GM21528 (cell line): ENCODE measurements around the gene FHOD3.

Experiments
- ATAC-seq: cut with Tn5 transposase; IDR thresholded peaks from one replicate; pipeline ENCODE4 v1.9.1; 2021; ENCODE audit warnings: mild to moderate bottlenecking, moderate library complexity; ENCODE audit not compliant: unreplicated experiment, low FRiP score

FHOD3 gene

DNA sequence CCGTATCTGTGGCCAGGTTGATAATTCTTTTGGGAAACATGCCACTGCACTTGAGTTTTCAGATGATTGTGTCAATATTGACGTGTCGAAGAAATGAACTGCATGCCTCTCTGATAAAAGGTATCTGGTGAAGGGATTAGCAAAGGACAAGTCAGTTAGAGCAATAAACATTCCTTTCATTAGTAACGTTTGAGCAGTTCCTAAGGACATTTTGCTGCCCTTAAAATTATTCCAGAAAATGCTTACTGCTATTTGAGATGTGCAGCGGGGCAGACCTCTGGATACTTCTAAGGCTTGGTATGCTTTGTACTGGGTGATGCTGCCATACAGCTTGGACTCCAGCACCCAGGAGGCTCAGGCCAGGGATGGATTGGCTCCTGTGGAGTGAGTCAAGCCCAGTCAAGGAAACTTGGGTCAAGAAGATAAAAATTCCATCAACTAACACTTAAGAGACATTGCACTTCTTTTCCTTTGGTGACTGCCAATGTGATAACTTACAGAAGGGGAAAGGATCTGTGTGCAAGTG lies 166.7 kb downstream of the FHOD3 start:
- no peak for ATAC-seq

DNA sequence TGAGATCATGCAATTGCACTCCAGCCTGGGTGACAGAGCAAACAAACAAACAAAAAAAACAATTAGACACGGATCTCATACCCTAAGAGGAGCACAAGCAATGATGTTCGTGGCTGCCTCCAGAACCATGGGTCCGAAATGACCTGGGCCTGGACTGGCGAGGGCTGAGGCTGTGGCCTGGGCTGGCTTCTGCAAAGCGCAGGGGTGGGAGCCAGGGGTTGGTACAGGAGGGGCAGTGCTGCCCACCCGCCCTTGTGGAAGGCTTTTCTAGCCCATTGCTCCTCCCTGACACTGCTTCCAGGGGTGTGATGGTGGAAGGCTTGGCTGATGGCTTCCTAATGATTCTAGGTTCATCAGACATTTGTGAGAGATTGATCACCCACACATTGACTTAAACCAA lies 167.8 kb downstream of the FHOD3 start:
- ATAC-seq, result no peak

GRCh38 chr18:36465970-36466369 lies 168.5 kb downstream of the FHOD3 start:
- no peak for ATAC-seq

GRCh38 chr18:36467614-36468013 lies 170.1 kb downstream of the FHOD3 start:
- no peak for ATAC-seq

DNA sequence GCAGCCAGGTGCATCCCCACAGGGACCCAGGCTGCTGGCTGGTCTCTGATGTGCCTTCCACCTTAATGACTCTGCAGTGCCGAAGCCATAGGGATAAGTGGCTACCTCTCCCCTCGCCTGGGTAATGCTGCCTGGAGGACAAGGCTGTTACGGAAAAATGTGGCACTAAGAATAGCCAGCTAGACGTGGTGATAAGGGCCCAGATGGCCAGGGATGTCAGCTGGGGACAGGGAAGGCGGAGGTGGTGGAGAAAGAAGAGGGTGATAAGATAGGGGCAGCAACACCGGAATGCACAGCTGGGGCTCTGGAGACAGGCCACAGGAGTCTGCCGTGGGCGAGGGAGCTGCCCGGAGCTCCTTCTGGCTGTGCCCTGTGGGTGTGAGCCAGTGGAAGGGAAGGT lies 170.6 kb downstream of the FHOD3 start:
- no peak for ATAC-seq

DNA sequence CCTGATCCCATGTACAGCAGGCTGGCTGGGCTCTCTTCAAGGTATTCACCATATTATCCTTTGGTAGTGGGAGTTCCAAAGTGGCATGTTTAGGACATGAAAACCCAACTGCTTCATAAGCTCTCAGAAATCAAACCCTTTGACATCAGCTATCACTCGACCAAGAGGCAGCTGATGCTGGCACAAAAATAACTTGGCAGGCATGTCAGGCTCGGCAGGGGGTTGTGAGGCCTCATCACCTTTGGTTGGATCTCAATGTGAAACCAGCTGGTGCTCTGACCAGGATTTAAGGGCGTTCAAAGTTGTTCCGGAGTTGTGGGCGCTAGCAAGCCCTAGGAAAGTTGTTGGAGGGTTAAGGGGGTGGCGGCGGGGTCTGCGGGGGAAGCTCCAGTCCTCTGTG lies 171.9 kb downstream of the FHOD3 start:
- no peak for ATAC-seq

DNA sequence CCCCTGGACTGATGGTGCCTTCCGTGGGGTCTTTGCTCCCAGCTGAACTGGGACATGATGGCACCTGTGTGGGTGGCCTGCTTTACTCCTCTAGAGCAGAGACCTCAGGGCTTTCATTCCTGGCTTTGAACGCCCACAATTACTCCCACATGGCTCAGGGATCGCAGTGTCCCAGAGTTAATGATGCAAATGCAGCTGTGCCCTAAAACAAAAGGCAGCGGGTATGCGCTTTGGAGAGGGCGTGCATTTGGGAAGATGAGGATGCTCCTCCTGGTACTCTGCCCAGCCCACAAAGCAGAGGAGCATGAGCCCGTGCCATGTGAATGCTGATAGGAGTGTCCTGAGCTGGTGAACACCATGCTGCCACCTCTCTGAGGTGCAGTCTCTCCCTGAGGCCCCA lies 173.4 kb downstream of the FHOD3 start:
- no peak for ATAC-seq

DNA sequence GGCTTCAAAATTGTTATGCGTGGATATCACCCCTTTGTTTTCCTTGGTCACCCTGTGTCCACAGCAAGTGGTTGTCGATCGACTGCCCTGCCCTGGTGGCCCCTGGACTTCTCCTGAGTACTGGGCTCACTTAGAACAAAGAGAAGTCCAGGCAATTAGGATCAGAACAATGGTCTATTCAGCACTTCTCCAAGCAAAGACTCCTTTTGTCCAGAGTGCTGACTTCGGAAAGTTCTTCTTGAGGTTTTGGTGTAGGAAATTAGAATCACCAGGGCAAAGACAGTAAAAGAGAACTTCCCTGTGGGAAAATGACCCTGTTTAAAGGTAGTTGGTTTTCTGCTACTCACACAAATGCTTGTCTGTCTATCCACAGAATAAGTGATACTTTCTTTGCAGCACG lies 173.9 kb downstream of the FHOD3 start:
- no peak for ATAC-seq

DNA sequence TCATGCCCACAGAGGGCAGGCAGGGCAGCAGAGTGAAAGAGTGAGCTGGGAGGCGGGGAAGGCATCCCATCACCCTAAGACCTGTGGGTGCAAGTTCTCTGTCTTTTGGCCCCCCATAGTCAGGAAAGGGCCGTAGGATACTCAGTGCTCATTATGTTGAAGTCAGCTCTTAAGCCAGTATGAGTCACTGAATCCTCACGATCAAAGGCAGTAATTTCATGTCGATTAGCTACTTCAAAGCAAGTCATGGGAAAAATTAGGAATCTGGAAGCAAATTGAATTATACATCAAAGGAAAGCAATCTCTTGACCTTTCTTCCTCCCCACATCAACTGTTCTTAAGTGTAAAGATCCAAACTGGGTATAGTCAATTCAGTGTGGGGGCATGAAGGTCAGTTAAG lies 178.9 kb downstream of the FHOD3 start:
- no peak for ATAC-seq

- ATAC-seq, result no peak
These were observed 180.3 kb downstream of the FHOD3 start for GRCh38 chr18:36477776-36478175.

DNA sequence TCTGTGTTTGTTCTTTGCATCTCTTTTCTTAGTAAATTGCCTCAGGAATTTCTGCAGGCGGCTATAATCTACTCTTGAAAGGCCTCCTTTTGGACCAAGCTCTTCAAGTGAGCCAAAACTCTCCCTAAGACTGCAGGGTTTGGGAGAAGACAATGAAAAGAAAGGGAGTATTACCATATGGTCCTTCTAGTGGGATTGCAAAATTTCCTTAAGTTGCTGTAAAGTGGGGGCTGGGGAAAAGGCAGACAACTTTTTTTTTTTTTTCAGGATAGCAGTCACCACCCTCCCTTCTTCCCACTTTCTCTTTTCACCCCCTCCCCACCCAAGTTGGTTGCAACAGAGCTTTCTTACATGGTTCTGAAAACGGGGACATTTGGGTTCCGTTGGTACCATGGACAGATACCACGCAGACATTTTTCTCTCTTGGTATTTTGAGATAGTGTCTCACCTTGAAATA lies 183.7 kb downstream of the FHOD3 start:
- ATAC-seq, result no peak

DNA sequence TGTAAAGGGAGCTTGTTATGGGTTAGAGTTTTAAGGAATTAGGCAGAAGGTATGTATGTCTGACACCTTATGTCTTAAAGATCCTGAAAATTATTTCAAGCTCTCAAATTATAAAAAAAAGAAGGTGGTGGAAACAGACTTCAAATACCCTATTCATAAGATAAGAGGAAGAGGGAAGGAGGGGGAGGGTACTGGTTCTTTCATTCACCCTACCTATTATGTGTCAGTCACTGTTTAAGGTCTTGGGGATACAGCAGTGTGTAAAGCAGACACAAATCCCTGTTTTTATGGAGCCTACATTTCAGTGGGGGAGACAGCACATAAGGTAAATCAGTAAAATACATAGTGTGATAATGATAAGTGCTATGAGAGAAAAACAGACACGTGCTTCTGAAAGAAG lies 184.4 kb downstream of the FHOD3 start:
- no peak for ATAC-seq

- ATAC-seq, result no peak
These were observed 187.1 kb downstream of the FHOD3 start for GRCh38 chr18:36484591-36484990.

GRCh38 chr18:36485772-36486171 lies 188.3 kb downstream of the FHOD3 start:
- ATAC-seq, result no peak

GRCh38 chr18:36488131-36488530 lies 190.6 kb downstream of the FHOD3 start:
- ATAC-seq, result no peak

DNA sequence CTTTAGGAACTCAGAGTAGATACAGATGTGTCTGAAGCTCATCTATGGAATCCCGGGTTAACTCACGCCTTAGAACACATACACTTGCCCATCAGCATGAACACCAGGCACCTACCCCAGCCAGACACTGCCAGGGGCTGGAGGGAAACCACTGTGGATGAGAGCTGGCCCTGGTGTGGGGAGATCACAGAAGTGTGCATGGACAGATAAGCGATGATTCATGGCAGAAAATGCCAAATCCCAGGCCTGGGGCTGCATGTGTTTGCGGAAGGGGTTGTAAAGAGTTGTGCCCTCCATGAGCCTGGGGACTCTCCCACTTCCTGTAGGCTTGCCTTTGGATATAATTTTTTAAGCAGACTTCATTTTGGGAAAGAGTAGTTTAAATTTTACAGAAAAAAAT lies 193.4 kb downstream of the FHOD3 start:
- ATAC-seq, result no peak

DNA sequence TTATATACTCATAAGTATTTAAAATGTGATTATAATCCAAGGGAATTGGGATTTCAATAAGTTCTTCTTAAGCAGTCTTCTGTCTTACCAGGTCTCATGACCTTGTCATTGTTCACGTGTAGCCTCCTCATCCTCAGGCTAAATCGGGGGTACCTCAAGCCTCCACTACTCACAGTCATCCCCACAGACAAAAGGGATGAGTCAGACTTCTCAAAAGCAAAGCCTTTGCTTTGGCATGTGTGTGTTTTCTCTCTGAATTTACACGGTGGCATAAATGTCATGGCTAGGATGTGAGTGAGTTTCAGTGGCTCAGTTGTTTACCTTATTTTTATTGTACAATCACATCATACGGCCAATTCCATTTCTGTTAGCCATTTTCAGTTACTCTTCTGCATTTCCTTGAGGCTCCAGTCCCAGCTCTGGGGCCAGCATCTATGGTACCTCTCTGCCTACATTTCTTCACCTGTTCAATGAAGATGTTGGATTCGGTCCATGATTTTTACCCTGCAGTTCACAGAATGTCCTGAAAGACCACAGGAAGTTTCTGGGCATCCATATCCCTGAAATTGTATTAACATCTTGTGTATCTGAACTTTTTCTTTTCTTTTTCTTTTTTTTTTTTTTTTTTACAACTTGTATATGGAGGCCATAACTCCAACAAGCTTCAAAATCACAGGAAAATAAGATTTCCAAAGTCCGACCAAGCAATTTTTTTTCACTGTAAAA lies 195.3 kb downstream of the FHOD3 start:
- no peak for ATAC-seq

GRCh38 chr18:36493349-36494159 lies 196.0 kb downstream of the FHOD3 start:
- ATAC-seq, result no peak

GRCh38 chr18:36494160-36494437 lies 196.6 kb downstream of the FHOD3 start:
- ATAC-seq, result no peak

DNA sequence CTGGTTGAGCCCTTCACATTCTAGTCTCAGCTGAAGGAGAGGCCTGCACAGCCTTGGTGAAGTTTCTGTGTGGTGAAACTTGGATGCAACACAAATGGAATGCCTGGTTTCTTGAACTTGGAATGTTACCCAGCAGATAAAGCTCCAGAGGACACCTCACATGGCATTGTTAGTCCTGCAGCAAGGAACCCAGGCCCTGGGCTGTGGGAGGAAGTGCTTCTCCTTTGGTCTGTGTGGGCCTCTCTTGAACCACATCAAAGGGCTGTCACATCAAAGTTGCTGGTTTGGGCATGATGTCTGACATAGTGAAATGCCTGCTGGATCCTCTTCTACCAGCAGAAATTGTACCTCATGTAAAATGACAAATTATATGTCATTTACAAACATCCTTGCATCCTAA lies 198.5 kb downstream of the FHOD3 start:
- ATAC-seq, result no peak

DNA sequence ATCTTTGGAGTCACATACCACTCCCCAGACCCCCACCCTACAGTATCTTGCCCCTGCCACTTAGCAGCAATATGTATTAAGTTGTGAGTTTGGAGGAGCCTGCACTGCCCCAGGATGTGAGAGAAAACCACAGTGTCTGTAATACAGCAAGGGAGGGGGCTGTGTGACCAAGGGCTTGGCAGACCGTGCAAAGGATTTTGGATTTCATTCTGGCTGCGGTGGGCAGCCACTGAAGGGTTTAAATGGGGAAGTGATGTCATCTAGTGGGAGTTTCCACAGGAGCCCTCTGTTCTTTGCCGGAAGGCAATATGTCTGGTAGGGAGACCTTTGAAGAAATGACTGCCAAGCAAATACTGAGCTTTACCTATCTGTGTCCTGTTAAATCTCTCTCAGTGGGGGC lies 202.4 kb downstream of the FHOD3 start:
- no peak for ATAC-seq

GRCh38 chr18:36501100-36501499 lies 203.6 kb downstream of the FHOD3 start:
- no peak for ATAC-seq
